ENCODE measurements around the gene VKORC1L1. TPM values are rescaled to one million over a fixed set of nuclear protein-coding genes. Genes with fewer than 3 reads are reported as not detected.

Gene VKORC1L1
- total and polyA plus RNA-seq, 2 of the 8 experiments (the other 6 are each of a cell fraction or from before 2014, with no cell fraction given): 12.7 to 45.3 TPM

DNA sequence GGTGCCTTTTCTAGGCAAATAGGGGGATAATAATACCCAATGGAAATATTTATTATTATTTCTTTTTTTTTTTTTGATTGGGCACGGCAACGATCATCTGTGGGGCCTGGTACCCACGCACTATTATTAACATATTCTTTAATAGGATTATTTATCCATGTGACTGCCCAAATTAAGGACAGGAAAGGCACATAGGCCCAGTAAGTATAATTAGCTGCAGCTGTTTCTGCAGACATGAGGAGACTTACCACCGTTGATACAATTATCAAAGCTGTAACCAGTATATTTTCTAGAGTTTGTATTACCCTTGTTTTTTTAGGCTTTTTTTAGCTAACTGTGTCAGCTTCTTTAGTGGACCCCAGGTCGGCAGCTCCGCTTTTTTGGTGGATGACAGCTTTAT, 134.4 kb downstream of the VKORC1L1 start:
- Histone ChIP-seq H3K79me1 (ENCODE audit: low read depth, low read length) (no peaks in the 10 kb centered on the region), H3K56ac (replicated peaks; ENCODE audit: insufficient read length, low read depth, low read length) (no peak overlapping the region), H3K23me2 (ENCODE audit: low read depth, low read length) (no peaks in the 10 kb centered on the region), H3K18ac (ENCODE audit: extremely low read depth, low read length) (no peak overlapping the region), H2BK20ac (ENCODE audit: low read length) (no peak overlapping the region), H4K8ac (ENCODE audit: extremely low read depth, insufficient read depth, low read length) (no peak overlapping the region), H2AK5ac (ENCODE audit: low read depth, low read length) (no peak overlapping the region), H2BK120ac (replicated peaks; ENCODE audit: low read depth, low read length) (no peak overlapping the region), H2AFZ (ENCODE audit: low read length) (no peak overlapping the region), H3K4me1 (replicated peaks in 1 of 4; ENCODE audit: control insufficient read depth in 3 of 4, insufficient read depth in 4 of 4, low read length in 3 of 4) (no peaks in the 10 kb centered on the region), H3K36me3 (ENCODE audit: control insufficient read depth in 2 of 4, insufficient read depth in 4 of 4, low read length in 3 of 4) (no peaks in the 10 kb centered on the region), H3K4me2 (ENCODE audit: insufficient read depth in 1 of 2, low read depth in 2 of 2, low read length in 2 of 2) (no peak overlapping the region), H4K5ac (ENCODE audit: insufficient read length, low read depth, low read length) (no peak overlapping the region), H3K9ac (replicated peaks in 1 of 4; ENCODE audit: extremely low read depth in 1 of 4, low read depth in 3 of 4, low read length in 3 of 4) (no peak overlapping the region), H3K4ac (replicated peaks; ENCODE audit: insufficient read length, low read depth, low read length) (no peak overlapping the region), H3K14ac (ENCODE audit: insufficient read length) (no peak overlapping the region), H2BK12ac (ENCODE audit: low read depth, low read length) (no peak overlapping the region), H2BK5ac (ENCODE audit: low read depth, low read length) (no peak overlapping the region), H3K9me3 (ENCODE audit: insufficient read depth in 2 of 2, low read depth in 1 of 2, low read length in 1 of 2) (no peaks in the 10 kb centered on the region), H4K91ac (replicated peaks; ENCODE audit: insufficient read length, low read length) (no peak overlapping the region), H3K27me3 (replicated peaks in 1 of 4; ENCODE audit: control insufficient read depth in 3 of 4, extremely low read depth in 1 of 4, insufficient read depth in 3 of 4, low read length in 3 of 4) (no peaks in the 10 kb centered on the region), H4K20me1 (replicated peaks in 1 of 2; ENCODE audit: control insufficient read depth in 1 of 2, insufficient read depth in 2 of 2, low read length in 2 of 2) (no peaks in the 10 kb centered on the region), H3K79me2 (ENCODE audit: control insufficient read depth in 1 of 2, insufficient read depth in 2 of 2, low read length in 2 of 2) (no peaks in the 10 kb centered on the region), H2BK15ac (ENCODE audit: low read length) (no peak overlapping the region), H3K27ac (ENCODE audit: low read depth, low read length) (no peak overlapping the region), H3K23ac (ENCODE audit: insufficient read length) (no peak overlapping the region), H3K4me3 (ENCODE audit: extremely low read depth in 1 of 4, insufficient read depth in 2 of 4, low read depth in 3 of 4, low read length in 4 of 4) (no peak overlapping the region)
- FAIRE-seq: no peak
- ChIA-PET POLR2A (ENCODE audit: partially characterized antibody) (no interaction called here), CTCF (ENCODE audit: partially characterized antibody) (interaction anchor here (1.0 kb wide), 1 partner anchor 25 kb away, joined by 3 read pairs; no protein-coding TSS in a partner anchor)
- WGBS, 2 experiments (ENCODE audit: extremely low coverage in 1 of 2, insufficient coverage in 1 of 2, insufficient read length in 1 of 2, insufficient replicate concordance in 2 of 2, low coverage in 1 of 2, low lambda C conversion rate in 2 of 2, missing lambda C conversion rate in 1 of 2): 95% methylated on average over 6 of the region's 6 CpGs; no CpG with 5 or more reads in 1 of the 2 experiments
- no peak for DNase-seq (ENCODE audit: low read depth in 1 of 2, low spot score in 2 of 2)
- TF ChIP-seq, protein P1, sequence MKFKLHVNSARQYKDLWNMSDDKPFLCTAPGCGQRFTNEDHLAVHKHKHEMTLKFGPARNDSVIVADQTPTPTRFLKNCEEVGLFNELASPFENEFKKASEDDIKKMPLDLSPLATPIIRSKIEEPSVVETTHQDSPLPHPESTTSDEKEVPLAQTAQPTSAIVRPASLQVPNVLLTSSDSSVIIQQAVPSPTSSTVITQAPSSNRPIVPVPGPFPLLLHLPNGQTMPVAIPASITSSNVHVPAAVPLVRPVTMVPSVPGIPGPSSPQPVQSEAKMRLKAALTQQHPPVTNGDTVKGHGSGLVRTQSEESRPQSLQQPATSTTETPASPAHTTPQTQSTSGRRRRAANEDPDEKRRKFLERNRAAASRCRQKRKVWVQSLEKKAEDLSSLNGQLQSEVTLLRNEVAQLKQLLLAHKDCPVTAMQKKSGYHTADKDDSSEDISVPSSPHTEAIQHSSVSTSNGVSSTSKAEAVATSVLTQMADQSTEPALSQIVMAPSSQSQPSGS (IDR thresholded peaks at IDR 0.05; ENCODE audit: low read length): no peak
- no peak for TF ChIP-seq RNF2 (IDR thresholded peaks at IDR 0.05; ENCODE audit: borderline replicate concordance, low read depth, low read length, missing control alignments, poor library complexity, severe bottlenecking)
- no peak for TF ChIP-seq POLR2A (IDR thresholded peaks at IDR 0.05; ENCODE audit: control extremely low read depth in 1 of 2, low read depth in 2 of 2, low read length in 2 of 2)
- no peak for TF ChIP-seq SUZ12 (IDR thresholded peaks at IDR 0.05; ENCODE audit: low read length)
- TF ChIP-seq EP300 (IDR thresholded peaks at IDR 0.05; ENCODE audit: borderline replicate concordance in 1 of 2, low read depth in 2 of 2, low read length in 2 of 2): no peak
- no peak for TF ChIP-seq JUN (IDR thresholded peaks at IDR 0.05; ENCODE audit: low read depth, low read length)
- TF ChIP-seq CTCF (IDR thresholded peaks at IDR 0.05; ENCODE audit: control extremely low read depth in 1 of 3, insufficient read depth in 1 of 3, low read depth in 1 of 3, low read length in 3 of 3): no peak
- no peak for TF ChIP-seq GABPA (IDR thresholded peaks at IDR 0.05; ENCODE audit: borderline replicate concordance, insufficient read depth, low read length)
- no peak for TF ChIP-seq NANOG (IDR thresholded peaks at IDR 0.05; ENCODE audit: insufficient read depth, low read depth, low read length, poor library complexity, severe bottlenecking)
